OCI-LY7 (cell line): ENCODE data around the gene GOLGA6L10.
"Not testable (repeated sequence)": the region's sequence is repeated elsewhere in the genome, so short reads cannot be mapped to it uniquely, and the experiment has no call there.

Source experiments
- CTCF ChIP-seq: fragments of 200-600 bp; sonication (generic); conservative IDR thresholded peaks from 2 replicates; pipeline ENCODE4 v1.5.1; 2014; ENCODE audit warnings: mild to moderate bottlenecking, antibody characterized with exemption, low read length, moderate library complexity, mixed read lengths
- EZH2phosphoT487 ChIP-seq: fragments of 200-600 bp; sonication (generic); IDR thresholded peaks from 2 replicates; pipeline ENCODE4 v1.6.1; 2018; ENCODE audit warnings: low read depth, borderline replicate concordance, mild to moderate bottlenecking, mixed run types, antibody characterized with exemption, low read length, moderate library complexity, mixed read lengths

GRCh38 chr15:82317516-82317915 is 31.8 kb downstream of the GOLGA6L10 start:
- TF ChIP-seq CTCF, EZH2phosphoT487: not testable (repeated sequence)
